ENCODE results near the gene SUMF1. TPM values are rescaled to one million over a fixed set of nuclear protein-coding genes. Genes with fewer than 3 reads are reported as not detected.

SUMF1 gene
- total RNA-seq, 1 donor from 2014 or later: 44.5 TPM

- TF ChIP-seq CTCF (conservative IDR thresholded peaks at IDR 0.05; ENCODE audit: low read depth, low read length): no peak
- no peak overlapping the region for H3K4me3 ChIP-seq (ENCODE audit: low read depth, low read length)
- no peak for DNase-seq (ENCODE audit: low read depth)
Measured at GRCh38 chr3:4509983-4510755, 43.1 kb upstream of the SUMF1 start.

GRCh38 chr3:4509043-4509442, 42.0 kb upstream of the SUMF1 start:
- H3K4me3 ChIP-seq (ENCODE audit: low read depth, low read length): no peak overlapping the region
- TF ChIP-seq CTCF (conservative IDR thresholded peaks at IDR 0.05; ENCODE audit: low read depth, low read length): no peak
- DNase-seq (ENCODE audit: low read depth): no peak

- no peak overlapping the region for H3K4me3 ChIP-seq (ENCODE audit: low read depth, low read length)
- TF ChIP-seq CTCF (conservative IDR thresholded peaks at IDR 0.05; ENCODE audit: low read depth, low read length): no peak
- DNase-seq (ENCODE audit: low read depth): no peak
Measured at GRCh38 chr3:4508048-4508981, 41.2 kb upstream of the SUMF1 start.

- no peak for DNase-seq (ENCODE audit: low read depth)
- no peak for TF ChIP-seq CTCF (conservative IDR thresholded peaks at IDR 0.05; ENCODE audit: low read depth, low read length)
- no peak overlapping the region for H3K4me3 ChIP-seq (ENCODE audit: low read depth, low read length)
Measured at GRCh38 chr3:4507024-4507596, 40.0 kb upstream of the SUMF1 start.

- DNase-seq (ENCODE audit: low read depth): no peak
- H3K4me3 ChIP-seq (ENCODE audit: low read depth, low read length): no peak overlapping the region
- no peak for TF ChIP-seq CTCF (conservative IDR thresholded peaks at IDR 0.05; ENCODE audit: low read depth, low read length)
Measured at GRCh38 chr3:4506559-4507023, 39.5 kb upstream of the SUMF1 start.

- no peak for DNase-seq (ENCODE audit: low read depth)
- no peak overlapping the region for H3K4me3 ChIP-seq (ENCODE audit: low read depth, low read length)
- TF ChIP-seq CTCF (conservative IDR thresholded peaks at IDR 0.05; ENCODE audit: low read depth, low read length): no peak
Measured at GRCh38 chr3:4505688-4506558, 38.9 kb upstream of the SUMF1 start.

Data from epithelial cell of proximal tubule (primary cell).